ENCODE results near the gene SMIM32.

DNA sequence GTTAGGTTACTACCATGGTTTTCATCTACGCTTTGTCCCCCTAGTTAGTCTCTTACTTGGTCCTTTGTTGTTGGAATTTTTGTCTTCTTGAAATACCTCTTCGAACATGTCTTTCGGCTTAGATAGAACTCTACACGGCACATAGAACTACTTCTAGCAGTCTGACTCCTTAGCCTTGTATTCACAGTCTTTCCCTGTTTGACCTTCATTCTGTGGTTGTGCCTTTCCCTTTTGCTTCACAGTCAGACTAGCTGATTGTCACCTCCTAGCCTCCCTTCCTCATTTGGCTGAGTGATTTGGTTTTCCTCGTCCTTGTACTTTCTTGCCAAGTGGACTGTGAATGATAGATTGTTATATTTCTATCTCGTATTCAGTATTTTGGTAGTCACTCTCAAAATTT lies 49.6 kb downstream of the SMIM32 start:
- no peak for TF ChIP-seq POLR2A (IDR thresholded peaks at IDR 0.05; ENCODE audit: low read depth)
- TF ChIP-seq, protein P1, sequence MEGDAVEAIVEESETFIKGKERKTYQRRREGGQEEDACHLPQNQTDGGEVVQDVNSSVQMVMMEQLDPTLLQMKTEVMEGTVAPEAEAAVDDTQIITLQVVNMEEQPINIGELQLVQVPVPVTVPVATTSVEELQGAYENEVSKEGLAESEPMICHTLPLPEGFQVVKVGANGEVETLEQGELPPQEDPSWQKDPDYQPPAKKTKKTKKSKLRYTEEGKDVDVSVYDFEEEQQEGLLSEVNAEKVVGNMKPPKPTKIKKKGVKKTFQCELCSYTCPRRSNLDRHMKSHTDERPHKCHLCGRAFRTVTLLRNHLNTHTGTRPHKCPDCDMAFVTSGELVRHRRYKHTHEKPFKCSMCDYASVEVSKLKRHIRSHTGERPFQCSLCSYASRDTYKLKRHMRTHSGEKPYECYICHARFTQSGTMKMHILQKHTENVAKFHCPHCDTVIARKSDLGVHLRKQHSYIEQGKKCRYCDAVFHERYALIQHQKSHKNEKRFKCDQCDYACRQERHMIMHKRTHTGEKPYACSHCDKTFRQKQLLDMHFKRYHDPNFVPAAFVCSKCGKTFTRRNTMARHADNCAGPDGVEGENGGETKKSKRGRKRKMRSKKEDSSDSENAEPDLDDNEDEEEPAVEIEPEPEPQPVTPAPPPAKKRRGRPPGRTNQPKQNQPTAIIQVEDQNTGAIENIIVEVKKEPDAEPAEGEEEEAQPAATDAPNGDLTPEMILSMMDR (IDR thresholded peaks at IDR 0.05) = no peak
